Measurements from ENCODE around the gene CREB5.

CREB5 gene

DNA sequence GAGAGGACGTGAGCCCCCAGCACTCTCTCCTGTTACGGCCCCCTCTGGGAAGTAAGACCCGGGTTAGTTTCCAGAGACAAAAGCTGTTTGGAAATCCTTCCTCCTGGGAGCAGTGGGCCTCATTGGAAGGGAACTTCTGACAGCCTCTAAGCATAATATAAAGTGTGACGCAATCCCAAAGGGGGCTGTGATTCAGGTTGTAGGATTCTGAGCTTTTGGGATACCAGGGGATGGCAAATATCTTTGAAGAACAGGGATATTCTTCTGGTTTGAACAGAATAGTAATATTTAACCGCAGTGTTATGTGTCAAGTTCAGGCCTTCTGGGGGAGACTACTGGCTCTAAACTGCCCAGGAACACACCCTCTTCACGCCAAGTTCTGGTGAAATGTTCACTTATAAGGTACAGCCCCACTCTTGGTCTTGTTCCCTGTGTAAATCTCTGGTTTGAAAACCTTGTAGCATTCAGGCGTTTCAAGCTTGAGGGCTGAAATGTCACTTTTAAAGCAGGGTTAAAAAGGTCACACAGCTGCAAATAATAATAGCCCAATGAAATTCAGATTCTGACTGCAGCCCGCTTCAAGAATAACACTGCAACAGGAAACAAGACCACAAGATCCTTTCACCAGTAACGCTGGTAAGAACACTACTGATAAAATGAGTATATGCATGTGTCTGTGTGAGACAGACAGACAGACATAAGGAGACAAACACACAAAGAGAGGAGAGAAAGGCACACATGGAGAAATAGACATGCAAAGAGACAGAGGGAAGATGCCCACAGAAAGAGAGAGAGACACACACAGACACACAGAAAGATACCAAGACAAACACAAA, 69.0 kb downstream of the CREB5 start:
- no peak for DNase-seq

- no peak for DNase-seq
Measured at GRCh38 chr7:28483112-28483511, 70.8 kb downstream of the CREB5 start.

- no peak for DNase-seq
Measured at GRCh38 chr7:28483908-28484605, 71.7 kb downstream of the CREB5 start.

- DNase-seq: no peak
Measured at GRCh38 chr7:28484606-28484935, 72.3 kb downstream of the CREB5 start.

DNA sequence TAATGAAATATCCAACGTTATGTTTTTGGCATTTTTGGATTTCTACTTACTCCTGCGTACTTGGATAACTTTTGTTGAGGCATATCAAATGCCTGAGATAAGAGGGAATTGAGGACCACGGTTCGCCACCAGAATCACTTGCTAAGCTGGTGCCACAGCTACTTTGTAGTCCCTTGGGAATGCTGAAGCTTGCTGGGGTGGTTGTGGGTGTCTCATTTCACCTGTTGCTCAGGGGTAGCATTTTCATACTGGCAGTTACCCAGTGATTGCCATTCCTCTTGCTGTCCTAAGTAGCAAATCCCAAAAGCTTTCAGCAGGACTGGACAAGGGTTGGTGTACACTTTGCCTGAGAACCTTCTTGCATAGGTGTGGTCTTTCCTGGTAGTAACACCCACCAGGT, 75.2 kb downstream of the CREB5 start:
- no peak for DNase-seq

GRCh38 chr7:28488061-28488791, 75.9 kb downstream of the CREB5 start:
- DNase-seq: no peak

GRCh38 chr7:28490831-28491230, 78.5 kb downstream of the CREB5 start:
- no peak for DNase-seq

- DNase-seq: no peak
Measured at GRCh38 chr7:28493477-28493876, 81.2 kb downstream of the CREB5 start.

DNA sequence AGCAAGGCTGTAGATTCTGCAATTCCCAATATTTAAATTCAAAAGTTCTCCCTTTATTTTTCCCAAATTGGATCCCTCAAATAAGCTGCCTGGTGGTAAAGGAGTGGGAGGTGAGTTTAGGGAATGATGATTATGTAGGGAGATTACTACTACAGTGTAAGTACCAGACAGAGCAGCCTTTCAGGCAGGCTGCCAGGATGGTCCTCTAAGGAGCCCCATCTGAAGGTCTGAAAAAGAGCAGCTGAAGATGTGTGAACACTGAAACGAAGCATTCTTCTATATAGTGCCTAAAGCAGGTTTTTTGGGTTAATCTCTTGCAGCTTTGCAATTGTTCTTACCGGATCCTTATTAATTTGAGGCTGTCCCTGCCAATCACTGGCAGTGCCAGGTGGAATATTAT, 84.7 kb downstream of the CREB5 start:
- no peak for DNase-seq

DNA sequence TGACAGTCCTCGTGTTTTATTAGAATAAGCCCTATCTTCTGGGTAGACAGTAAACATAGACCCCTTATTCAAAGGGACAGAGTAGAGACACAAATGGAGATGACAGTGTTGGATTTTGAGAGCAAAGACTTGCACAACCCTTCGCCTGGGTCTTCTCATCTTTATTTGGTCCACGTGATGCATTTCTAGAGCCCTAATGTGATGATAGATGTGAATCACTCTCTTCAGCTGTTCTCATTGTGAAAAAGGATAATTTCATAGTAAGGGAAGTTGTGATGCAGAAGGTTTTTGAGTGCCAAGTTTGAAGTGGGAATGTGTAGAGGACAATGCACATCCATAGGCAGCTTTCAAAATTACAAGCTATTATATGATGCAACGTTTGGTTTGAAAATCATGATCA, 86.3 kb downstream of the CREB5 start:
- DNase-seq: no peak

DNA sequence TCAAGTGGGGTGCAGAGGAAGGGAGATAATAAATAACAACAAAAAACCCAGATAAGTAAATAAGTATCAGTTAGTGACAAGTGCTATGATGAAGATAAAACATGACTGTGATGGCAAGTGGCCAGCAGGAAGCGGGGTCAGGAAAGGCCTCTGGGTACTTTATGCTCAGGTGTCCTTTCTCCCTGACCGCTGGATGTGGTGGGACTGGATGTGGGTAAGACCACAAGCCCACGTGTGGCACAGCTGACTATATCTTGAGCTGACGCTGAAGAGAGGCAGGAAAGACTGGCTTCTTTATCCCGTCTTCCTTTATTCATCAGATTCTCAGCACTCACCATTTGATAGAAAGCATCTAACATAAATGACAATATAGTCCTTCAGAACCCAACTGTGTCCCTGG, 87.8 kb downstream of the CREB5 start:
- DNase-seq: no peak

DNA sequence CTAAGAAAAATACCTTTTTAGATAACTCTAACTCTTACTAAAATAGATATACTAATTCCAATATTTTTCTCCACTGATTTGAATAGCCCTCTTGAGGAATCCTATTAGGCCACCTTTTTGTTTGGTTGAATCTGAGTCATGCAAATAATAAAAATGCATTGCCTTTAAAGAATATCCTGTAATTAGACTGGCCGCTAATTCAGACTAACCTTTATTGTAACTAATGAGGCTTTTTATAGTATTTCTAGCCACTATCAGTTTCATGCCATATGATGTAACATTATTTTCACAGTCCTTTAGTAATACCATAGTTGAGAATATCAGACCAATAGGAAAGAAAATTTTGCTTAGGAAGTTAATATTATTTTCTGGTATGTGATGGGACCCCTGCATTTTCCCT, 90.1 kb downstream of the CREB5 start:
- DNase-seq: no peak

DNA sequence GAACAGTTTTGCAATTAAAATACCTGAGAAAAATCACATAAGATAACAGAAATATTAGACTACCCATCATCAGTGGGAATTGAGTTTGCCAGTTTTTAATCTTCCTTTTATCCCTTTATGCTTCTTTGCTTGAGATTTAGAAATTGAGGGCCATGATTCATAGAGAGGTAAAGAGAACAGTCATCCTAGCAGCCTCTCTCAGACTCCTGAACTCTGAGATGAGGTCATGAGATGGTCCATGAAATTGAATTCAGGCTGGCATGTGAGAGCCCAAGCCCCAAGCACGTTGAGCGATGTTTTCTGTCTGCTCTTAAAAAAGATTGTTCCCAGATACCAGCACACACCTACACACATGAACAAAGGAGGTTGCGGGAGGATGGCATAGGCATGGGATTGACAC, 91.1 kb downstream of the CREB5 start:
- DNase-seq: no peak

DNA sequence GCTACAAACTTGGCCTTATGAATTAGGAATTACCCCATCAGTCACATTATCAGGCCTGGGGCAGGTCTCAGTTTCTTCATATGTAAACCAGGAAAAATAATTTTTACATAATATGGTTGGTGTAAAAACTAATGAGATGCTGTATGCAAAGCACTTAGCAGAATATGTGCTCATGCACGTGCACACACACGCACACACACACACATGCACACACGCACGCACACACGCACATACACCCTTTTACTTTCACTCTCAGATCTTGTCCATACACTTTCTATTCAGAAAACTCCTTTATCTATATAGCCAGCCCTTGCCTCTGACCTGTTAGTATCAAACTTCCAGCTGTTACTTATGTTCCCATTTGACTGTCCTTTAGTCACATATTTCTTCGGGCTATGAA, 92.7 kb downstream of the CREB5 start:
- DNase-seq: no peak

GRCh38 chr7:28505867-28506266, 93.5 kb downstream of the CREB5 start:
- no peak for DNase-seq

DNA sequence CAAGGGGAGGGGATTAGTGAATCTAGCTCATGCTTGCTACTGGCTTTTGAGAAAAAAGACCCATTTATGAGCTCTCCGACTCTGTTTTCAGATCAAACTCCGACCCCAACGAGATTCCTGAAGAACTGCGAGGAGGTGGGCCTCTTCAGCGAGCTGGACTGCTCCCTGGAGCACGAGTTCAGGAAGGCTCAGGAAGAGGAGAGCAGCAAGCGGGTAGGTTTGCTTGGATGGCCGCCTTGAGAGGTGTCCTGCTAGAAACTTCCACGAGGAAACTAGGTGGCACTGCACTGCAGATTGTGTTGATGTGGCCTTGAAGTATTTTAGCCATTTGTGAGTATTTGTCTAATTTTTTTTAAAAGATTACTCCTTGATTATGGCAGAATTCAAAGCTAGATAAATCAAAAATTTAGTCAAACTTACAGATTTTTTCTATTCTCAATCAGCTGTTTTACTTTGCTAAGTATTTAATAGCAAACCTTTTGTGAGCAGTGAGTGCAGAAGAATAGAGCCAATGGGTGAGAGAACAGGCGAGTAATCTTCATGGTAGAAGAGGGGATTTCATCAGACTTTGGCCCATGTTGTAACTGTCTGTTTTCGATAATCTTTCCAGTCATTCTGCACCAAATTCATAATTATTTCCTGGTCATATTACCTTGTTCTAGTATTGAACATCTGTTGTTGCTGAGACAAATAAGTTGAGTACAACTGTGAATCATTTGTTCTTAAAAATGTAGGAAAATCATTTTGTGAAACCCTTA, 95.4 kb downstream of the CREB5 start:
- no peak for DNase-seq

GRCh38 chr7:28509251-28510025, 97.1 kb downstream of the CREB5 start:
- DNase-seq: no peak

DNA sequence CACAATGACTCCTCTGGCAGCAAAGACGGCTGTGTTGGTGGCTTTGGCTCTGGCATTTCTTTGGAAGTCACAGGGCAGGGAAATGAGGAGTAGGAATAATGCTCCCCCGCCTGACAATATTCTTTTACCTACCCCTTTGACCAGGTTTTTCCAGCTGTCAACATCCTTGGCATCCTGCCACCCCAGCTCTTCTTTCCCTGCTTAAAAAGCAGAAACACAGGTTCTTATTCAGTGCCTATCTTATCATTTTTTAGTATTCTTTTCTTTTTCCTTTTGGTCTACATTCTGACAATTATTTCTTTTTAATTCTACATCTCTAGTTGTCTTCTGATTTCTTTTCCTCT, 97.7 kb downstream of the CREB5 start:
- no peak for DNase-seq

- DNase-seq: no peak
Measured at GRCh38 chr7:28512668-28513440, 100.5 kb downstream of the CREB5 start.

DNA sequence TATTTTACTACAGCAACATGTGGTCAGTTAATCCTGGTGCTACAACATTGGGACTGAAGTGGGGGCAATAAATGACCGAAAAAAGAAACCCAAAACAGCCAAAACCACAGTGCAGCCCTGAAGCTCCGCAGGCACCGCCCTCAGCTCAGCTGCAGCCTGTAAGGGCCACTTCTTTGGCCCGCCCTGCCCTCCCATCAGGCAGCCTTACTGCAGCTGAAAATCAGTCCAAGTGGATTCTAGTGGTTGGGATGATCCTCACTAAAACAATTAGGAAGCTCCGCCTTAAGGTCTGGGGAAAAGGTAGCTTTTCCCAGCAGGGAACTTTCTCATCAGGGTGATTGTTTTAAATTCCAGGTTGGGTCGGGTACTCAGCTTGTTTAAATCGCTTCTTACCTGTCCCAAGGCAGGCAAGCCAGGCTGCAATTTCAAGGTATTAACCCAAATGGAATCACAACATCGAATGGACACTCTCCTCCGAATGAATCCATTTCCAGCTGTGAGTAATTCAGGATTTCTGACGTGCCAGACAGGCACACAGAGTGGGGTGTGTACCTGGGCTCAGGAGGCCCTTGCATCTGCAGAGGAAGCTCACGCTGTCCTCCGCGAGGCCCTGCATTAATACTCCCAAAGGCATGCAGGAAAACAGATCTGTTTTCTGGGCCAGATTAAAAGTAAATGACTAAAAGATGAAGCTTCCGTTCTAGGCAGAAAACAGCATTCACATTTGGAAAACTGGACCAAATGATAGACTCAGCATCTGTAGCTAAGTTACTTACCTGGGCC, 104.3 kb downstream of the CREB5 start:
- DNase-seq: no peak

GRCh38 chr7:28517206-28517605, 104.9 kb downstream of the CREB5 start:
- no peak for DNase-seq

Data from CD4-positive, alpha-beta T cell treated with Interleukin-15 for 1 hour (primary cell).